ENCODE results near the gene ERGIC1. TPM values are rescaled to one million over a fixed set of nuclear protein-coding genes. Genes with fewer than 3 reads are reported as not detected.

Gene ERGIC1
- total and polyA plus RNA-seq, 10 of the 15 experiments (the other 5 are each of a cell fraction or from before 2014, with no cell fraction given) = 8.8 to 104 (median 76.3) TPM

DNA sequence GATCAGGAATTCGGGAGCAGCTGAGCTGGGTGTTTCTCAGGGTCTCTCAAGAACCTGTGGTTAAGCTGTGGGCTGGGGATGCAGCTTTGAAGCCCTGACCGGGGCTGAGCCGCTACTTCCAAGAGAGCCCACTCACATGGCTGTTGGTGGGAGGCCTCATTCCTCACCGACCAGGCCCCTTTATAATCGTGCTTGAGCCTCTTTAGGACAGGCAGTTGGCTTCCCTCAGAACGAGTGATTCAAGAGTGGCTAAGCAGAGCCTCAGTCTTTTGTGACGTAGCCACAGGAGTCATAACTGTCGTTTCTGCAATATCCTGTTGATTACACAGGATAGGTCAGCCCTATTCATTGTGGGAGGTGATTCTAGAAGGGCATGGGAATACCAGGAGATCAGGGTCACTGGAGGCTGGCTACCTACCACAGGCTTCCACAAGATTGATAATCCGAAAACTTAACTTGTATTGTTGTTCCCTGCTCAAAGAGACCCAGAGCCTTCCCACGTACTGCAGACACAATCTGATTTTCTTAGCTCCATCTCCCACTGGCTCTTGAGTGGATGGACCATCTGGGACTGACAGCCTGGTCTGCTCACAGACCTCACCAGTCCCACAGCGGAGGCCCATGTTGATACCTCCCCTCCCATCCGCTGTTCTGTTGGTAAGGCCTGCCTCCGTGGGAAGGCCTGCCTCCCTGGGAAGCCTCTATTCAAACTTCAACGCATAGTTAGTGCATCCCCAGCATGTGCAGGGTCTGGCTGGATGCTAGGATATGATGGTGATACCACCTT lies 3.0 kb upstream of the ERGIC1 start:
- no peak overlapping the region for H3K27ac ChIP-seq (ENCODE audit: control insufficient read depth, insufficient read depth)
- CTCF ChIA-PET = no interaction called here
- no peak overlapping the region for H3K4me3 ChIP-seq
- no peak for ATAC-seq
- no peaks in the 10 kb centered on the region for H3K36me3 ChIP-seq (ENCODE audit: control insufficient read depth in 2 of 2, insufficient read depth in 2 of 2, low read length in 1 of 2)
- peaks cover under 1% of the 10 kb centered on the region; the same call in 1 of the 3 replicates for H3K9me3 ChIP-seq (replicated peaks; ENCODE audit: control insufficient read depth, insufficient read depth, low read length)
- no TSS peak for BruUV-seq (replicated peaks)
- H3K9ac ChIP-seq (ENCODE audit: control insufficient read depth, insufficient read depth, low read length) = no peak overlapping the region
- WGBS (ENCODE audit: insufficient coverage, insufficient replicate concordance, low lambda C conversion rate, missing lambda C conversion rate) = 55% methylated on average over 14 of the region's 14 CpGs
- H3K27me3 ChIP-seq (replicated peaks in 1 of 2; ENCODE audit: control insufficient read depth in 2 of 2, insufficient read depth in 2 of 2, low read length in 1 of 2) = no peaks in the 10 kb centered on the region
- no peaks in the 10 kb centered on the region for H4K20me1 ChIP-seq (ENCODE audit: control insufficient read depth, insufficient read depth)
- FAIRE-seq = no peak
- in situ Hi-C loops (cut with MboI) = no loop called here
- SMC1A ChIA-PET (ENCODE audit: uncharacterized antibody, unreplicated experiment) = interaction anchor here (1.1 to 2.0 kb wide), 2 partner anchors 15 to 23 kb away, joined by 3 to 6 read pairs; no protein-coding TSS in a partner anchor
- H2AFZ ChIP-seq (ENCODE audit: control insufficient read depth, low read depth, low read length) = no peak overlapping the region
- POLR2A ChIA-PET = interaction anchor here (0.5 to 0.6 kb wide), 2 partner anchors 18 to 70 kb away, joined by 4 to 6 read pairs; no protein-coding TSS in a partner anchor
- H3K79me2 ChIP-seq (ENCODE audit: control insufficient read depth, insufficient read depth, low read length) = peaks cover 19% of the 10 kb centered on the region
- intact Hi-C loops (cut with micrococcal nuclease; ENCODE audit: unreplicated experiment) = loop anchor here (10.0 kb wide), 1 partner anchor 116 kb away; no protein-coding TSS in a partner anchor
- DNase-seq (ENCODE audit: low read depth, low spot score) = no peak
- RAD21 ChIA-PET (ENCODE audit: unreplicated experiment) = interaction anchor here (1.0 kb wide), 1 partner anchor 58 kb away, joined by 3 read pairs; no protein-coding TSS in a partner anchor
- peaks cover 10% of the 10 kb centered on the region for H3K4me1 ChIP-seq (ENCODE audit: control insufficient read depth, insufficient read depth, low read length)
- no peak overlapping the region for H3K4me2 ChIP-seq (ENCODE audit: control insufficient read depth, insufficient read depth)
- TF ChIP-seq CHD1 (IDR thresholded peaks at IDR 0.05; ENCODE audit: low read depth, low read length) (no peak), CBX3 (IDR thresholded peaks at IDR 0.05; ENCODE audit: borderline replicate concordance, low read depth) (no peak), MEF2B (IDR thresholded peaks at IDR 0.05; ENCODE audit: partially characterized antibody, poor library complexity, severe bottlenecking) (no peak), MEF2A (IDR thresholded peaks at IDR 0.05; ENCODE audit: insufficient read depth, low read depth, low read length) (no peak), SRF (IDR thresholded peaks at IDR 0.05; ENCODE audit: low read depth in 2 of 2, low read length in 2 of 2) (no peak), ZNF274 (IDR thresholded peaks at IDR 0.05; ENCODE audit: insufficient read depth, insufficient read length) (no peak), NFXL1 (IDR thresholded peaks at IDR 0.05; ENCODE audit: borderline replicate concordance) (no peak), RFX5 (IDR thresholded peaks at IDR 0.05; ENCODE audit: low read depth, low read length) (no peak), POU2F2 (IDR thresholded peaks at IDR 0.05; ENCODE audit: borderline replicate concordance, low read depth, low read length) (no peak)
- TF ChIP-seq, protein P1, sequence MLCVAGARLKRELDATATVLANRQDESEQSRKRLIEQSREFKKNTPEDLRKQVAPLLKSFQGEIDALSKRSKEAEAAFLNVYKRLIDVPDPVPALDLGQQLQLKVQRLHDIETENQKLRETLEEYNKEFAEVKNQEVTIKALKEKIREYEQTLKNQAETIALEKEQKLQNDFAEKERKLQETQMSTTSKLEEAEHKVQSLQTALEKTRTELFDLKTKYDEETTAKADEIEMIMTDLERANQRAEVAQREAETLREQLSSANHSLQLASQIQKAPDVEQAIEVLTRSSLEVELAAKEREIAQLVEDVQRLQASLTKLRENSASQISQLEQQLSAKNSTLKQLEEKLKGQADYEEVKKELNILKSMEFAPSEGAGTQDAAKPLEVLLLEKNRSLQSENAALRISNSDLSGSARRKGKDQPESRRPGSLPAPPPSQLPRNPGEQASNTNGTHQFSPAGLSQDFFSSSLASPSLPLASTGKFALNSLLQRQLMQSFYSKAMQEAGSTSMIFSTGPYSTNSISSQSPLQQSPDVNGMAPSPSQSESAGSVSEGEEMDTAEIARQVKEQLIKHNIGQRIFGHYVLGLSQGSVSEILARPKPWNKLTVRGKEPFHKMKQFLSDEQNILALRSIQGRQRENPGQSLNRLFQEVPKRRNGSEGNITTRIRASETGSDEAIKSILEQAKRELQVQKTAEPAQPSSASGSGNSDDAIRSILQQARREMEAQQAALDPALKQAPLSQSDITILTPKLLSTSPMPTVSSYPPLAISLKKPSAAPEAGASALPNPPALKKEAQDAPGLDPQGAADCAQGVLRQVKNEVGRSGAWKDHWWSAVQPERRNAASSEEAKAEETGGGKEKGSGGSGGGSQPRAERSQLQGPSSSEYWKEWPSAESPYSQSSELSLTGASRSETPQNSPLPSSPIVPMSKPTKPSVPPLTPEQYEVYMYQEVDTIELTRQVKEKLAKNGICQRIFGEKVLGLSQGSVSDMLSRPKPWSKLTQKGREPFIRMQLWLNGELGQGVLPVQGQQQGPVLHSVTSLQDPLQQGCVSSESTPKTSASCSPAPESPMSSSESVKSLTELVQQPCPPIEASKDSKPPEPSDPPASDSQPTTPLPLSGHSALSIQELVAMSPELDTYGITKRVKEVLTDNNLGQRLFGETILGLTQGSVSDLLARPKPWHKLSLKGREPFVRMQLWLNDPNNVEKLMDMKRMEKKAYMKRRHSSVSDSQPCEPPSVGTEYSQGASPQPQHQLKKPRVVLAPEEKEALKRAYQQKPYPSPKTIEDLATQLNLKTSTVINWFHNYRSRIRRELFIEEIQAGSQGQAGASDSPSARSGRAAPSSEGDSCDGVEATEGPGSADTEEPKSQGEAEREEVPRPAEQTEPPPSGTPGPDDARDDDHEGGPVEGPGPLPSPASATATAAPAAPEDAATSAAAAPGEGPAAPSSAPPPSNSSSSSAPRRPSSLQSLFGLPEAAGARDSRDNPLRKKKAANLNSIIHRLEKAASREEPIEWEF (IDR thresholded peaks at IDR 0.05; ENCODE audit: insufficient replicate concordance, low read depth, low read length) = no peak
- TF ChIP-seq, protein P2, sequence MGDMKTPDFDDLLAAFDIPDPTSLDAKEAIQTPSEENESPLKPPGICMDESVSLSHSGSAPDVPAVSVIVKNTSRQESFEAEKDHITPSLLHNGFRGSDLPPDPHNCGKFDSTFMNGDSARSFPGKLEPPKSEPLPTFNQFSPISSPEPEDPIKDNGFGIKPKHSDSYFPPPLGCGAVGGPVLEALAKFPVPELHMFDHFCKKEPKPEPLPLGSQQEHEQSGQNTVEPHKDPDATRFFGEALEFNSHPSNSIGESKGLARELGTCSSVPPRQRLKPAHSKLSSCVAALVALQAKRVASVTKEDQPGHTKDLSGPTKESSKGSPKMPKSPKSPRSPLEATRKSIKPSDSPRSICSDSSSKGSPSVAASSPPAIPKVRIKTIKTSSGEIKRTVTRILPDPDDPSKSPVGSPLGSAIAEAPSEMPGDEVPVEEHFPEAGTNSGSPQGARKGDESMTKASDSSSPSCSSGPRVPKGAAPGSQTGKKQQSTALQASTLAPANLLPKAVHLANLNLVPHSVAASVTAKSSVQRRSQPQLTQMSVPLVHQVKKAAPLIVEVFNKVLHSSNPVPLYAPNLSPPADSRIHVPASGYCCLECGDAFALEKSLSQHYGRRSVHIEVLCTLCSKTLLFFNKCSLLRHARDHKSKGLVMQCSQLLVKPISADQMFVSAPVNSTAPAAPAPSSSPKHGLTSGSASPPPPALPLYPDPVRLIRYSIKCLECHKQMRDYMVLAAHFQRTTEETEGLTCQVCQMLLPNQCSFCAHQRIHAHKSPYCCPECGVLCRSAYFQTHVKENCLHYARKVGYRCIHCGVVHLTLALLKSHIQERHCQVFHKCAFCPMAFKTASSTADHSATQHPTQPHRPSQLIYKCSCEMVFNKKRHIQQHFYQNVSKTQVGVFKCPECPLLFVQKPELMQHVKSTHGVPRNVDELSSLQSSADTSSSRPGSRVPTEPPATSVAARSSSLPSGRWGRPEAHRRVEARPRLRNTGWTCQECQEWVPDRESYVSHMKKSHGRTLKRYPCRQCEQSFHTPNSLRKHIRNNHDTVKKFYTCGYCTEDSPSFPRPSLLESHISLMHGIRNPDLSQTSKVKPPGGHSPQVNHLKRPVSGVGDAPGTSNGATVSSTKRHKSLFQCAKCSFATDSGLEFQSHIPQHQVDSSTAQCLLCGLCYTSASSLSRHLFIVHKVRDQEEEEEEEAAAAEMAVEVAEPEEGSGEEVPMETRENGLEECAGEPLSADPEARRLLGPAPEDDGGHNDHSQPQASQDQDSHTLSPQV (IDR thresholded peaks at IDR 0.05) = no peak
- TF ChIP-seq, protein P3, sequence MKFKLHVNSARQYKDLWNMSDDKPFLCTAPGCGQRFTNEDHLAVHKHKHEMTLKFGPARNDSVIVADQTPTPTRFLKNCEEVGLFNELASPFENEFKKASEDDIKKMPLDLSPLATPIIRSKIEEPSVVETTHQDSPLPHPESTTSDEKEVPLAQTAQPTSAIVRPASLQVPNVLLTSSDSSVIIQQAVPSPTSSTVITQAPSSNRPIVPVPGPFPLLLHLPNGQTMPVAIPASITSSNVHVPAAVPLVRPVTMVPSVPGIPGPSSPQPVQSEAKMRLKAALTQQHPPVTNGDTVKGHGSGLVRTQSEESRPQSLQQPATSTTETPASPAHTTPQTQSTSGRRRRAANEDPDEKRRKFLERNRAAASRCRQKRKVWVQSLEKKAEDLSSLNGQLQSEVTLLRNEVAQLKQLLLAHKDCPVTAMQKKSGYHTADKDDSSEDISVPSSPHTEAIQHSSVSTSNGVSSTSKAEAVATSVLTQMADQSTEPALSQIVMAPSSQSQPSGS (IDR thresholded peaks at IDR 0.05; ENCODE audit: low read length) = no peak
